Activated T-helper 17 cell treated with anti-CD3 and anti-CD28 coated beads, Interleukin-2, amount 50 U/mL, for 72 hours (primary cell): Measurements from ENCODE around the gene NRDC. TPM values are rescaled to one million over a fixed set of nuclear protein-coding genes. Genes with fewer than 3 reads are reported as not detected.

Experiments used
- ATAC-seq: fragments of 150-1000 bp; cut with Tn5 transposase; replicated peaks from 2 replicates; pipeline ENCODE4 v1.10.0; 2021; ENCODE audit warnings: mild to moderate bottlenecking, moderate library complexity
- H3K27ac Mint-ChIP-seq: one replicate; pipeline ENCODE4 v1.8.0; 2022; ENCODE audit warnings: mixed read lengths
- H3K27me3 Mint-ChIP-seq: one replicate; pipeline ENCODE4 v1.8.0; 2022; ENCODE audit warnings: mixed read lengths
- H3K36me3 Mint-ChIP-seq: one replicate; pipeline ENCODE4 v1.8.0; 2022; ENCODE audit warnings: low read depth, mild to moderate bottlenecking, mixed read lengths
- H3K4me1 Mint-ChIP-seq: one replicate; pipeline ENCODE4 v1.8.0; 2022; ENCODE audit warnings: mixed read lengths
- H3K4me3 Mint-ChIP-seq: one replicate; pipeline ENCODE4 v1.8.0; 2022; ENCODE audit warnings: mild to moderate bottlenecking, mixed read lengths
- H3K9me3 Mint-ChIP-seq: one replicate; pipeline ENCODE4 v1.8.0; 2022; ENCODE audit warnings: mixed read lengths
- total RNA-seq, 2 donors: library from RNA; stranded (reverse); gene quantifications; one replicate each; pipeline ENCODE4 v1.2.3, GENCODE V29; 2022

NRDC gene
- total RNA-seq, 2 donors from 2014 or later: 135 to 174 TPM

DNA sequence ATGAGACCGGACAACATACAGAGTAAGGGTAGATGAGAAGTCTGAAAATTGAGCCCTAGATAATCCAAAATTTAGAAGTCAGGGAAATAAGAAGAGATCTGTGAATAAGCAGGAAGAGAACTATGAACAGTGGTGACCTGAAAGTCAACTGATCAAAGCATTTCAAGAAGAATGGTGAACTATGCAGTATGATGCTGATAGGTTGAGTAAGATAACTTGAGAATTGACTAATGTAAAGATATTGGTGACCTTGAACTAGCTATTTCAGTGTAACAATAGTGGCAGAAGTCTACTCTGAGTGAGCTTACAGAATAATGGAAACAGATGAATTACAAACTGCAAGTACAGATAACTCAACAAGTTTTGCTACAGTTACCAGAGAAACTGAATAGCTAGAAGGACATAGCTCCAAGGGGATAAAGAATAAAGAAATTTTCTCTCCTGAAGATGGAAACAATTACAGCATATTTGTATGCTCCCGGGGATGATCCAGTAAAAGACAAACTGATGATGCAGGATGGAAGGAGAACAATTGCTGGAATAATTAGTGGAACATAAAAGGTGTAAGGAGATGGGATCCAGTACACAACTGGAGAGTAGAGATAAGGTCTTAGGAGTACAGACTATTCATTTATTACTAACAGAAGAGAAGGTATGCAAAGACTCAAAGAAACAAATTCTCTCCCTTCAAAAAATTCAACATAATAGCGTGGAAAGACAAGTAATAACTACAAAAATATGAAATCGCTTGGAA lies 10.9 kb downstream of the NRDC start:
- H3K27me3 Mint-ChIP-seq: no peaks in the 10 kb centered on the region
- peaks cover 28% of the 10 kb centered on the region for H3K36me3 Mint-ChIP-seq
- H3K4me3 Mint-ChIP-seq: no peak overlapping the region
- H3K27ac Mint-ChIP-seq: peak overlapping the region; percentile 1
- no peaks in the 10 kb centered on the region for H3K9me3 Mint-ChIP-seq
- ATAC-seq: peak; percentile 53
- H3K4me1 Mint-ChIP-seq: peaks cover 26% of the 10 kb centered on the region

DNA sequence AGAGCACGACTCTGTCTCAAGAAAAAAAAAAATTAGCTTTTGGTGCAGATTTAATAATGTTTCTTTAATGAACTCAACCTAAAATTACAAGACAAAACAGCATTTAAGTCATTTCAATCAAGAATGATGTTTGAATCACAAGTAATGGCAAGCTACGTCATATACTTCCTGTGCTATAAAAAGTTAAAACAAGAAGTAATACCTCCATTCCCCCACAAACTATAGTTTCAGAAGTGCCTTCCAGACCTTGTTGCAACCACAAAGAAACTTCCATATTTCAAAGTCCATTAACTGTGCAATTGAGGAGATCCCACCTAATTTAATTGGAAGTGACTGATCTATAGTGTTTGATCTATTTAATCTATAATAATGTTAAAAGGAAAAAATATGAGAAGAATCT lies 15.1 kb downstream of the NRDC start:
- Mint-ChIP-seq H3K9me3 (no peaks in the 10 kb centered on the region), H3K4me1 (peaks cover 16% of the 10 kb centered on the region), H3K27me3 (no peaks in the 10 kb centered on the region), H3K4me3 (no peak overlapping the region), H3K27ac (no peak overlapping the region), H3K36me3 (peaks cover 38% of the 10 kb centered on the region)
- no peak for ATAC-seq

DNA sequence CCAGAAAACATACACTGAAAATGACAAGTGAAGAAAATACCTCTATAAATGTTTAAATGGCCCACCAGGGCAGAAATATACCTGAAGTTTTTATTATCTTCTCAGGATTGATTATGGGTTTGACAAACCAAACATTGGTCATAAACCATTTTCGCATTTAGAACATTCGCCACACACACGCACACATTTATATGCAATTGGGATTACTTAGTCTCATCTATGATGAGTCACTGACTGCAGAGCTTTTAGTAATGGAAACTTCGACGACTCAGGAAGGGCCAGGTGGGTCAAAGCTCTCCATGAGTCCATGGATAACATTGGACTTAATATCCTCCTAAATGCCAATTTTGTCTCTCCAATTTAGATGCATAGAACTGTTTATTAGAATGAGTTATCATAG lies 16.9 kb downstream of the NRDC start:
- H3K9me3 Mint-ChIP-seq: no peaks in the 10 kb centered on the region
- peaks cover 32% of the 10 kb centered on the region for H3K36me3 Mint-ChIP-seq
- no peak overlapping the region for H3K27ac Mint-ChIP-seq
- peaks cover 5% of the 10 kb centered on the region for H3K4me1 Mint-ChIP-seq
- peak; percentile 62 for ATAC-seq
- H3K4me3 Mint-ChIP-seq: no peak overlapping the region
- no peaks in the 10 kb centered on the region for H3K27me3 Mint-ChIP-seq

DNA sequence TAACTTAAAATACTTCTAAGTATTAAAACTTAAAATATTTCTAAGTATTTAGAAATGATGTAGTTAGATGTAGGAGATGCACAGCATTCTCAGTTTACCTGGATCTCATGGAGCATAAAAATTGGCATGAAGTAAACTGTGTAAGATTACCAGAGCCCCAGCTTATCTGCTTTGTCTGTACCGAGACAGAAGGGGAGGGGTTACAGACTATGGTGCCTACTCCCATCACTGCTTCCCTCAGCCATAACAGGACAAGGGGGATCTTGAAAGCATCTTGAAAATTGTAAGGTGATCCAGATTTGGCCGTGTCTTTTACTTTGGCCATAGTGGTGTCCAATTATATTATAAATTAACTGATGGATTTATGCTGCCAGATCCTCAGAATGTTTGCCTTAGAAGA lies 18.8 kb downstream of the NRDC start:
- ATAC-seq: no peak
- H3K27ac Mint-ChIP-seq: no peak overlapping the region
- H3K27me3 Mint-ChIP-seq: no peaks in the 10 kb centered on the region
- peaks cover 38% of the 10 kb centered on the region for H3K36me3 Mint-ChIP-seq
- no peak overlapping the region for H3K4me3 Mint-ChIP-seq
- H3K4me1 Mint-ChIP-seq: peaks cover 5% of the 10 kb centered on the region
- no peaks in the 10 kb centered on the region for H3K9me3 Mint-ChIP-seq

DNA sequence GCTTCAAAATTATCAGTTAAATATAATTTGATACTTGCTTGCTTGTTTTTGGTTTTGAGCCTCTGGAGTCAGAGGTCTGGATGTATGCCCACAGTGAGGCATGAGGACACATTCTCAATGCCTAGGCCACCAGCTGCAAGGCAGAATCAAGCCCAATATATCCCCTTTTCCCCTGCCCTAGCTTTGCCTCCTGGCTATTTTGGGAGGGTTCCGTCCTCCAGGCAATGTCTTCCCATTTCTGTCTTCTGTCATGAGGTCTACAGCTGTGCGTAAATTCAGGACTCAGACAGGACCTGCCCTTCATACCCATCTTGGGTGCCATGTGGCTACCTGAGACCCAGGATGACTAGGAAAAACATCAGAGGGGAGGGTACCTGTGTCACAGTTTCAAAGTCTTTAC lies 19.2 kb downstream of the NRDC start:
- Mint-ChIP-seq H3K27ac (no peak overlapping the region), H3K27me3 (no peaks in the 10 kb centered on the region), H3K4me3 (no peak overlapping the region), H3K4me1 (peaks cover 5% of the 10 kb centered on the region), H3K9me3 (no peaks in the 10 kb centered on the region), H3K36me3 (peaks cover 42% of the 10 kb centered on the region)
- no peak for ATAC-seq

DNA sequence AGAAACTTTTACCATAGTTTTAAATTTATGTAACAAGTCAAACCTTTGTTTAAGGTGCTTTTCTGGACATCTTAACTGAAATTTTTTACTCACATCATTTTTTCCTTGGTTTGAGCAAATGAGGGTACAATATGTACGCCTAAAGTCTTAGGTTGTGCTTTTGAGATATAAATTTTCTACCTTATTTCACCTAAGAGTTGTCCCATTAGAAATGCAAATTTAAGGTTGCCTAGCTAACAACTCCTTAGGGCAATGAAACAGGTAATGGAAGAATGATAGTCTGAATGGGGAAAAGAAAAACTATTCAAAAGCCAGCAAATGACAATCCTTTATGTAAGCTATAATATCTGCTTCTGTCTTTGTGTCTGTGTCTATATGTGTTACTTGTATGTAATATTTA lies 19.6 kb downstream of the NRDC start:
- H3K27ac Mint-ChIP-seq: no peak overlapping the region
- H3K4me3 Mint-ChIP-seq: no peak overlapping the region
- no peak for ATAC-seq
- H3K4me1 Mint-ChIP-seq: peaks cover 5% of the 10 kb centered on the region
- H3K36me3 Mint-ChIP-seq: peaks cover 47% of the 10 kb centered on the region
- no peaks in the 10 kb centered on the region for H3K27me3 Mint-ChIP-seq
- H3K9me3 Mint-ChIP-seq: no peaks in the 10 kb centered on the region

DNA sequence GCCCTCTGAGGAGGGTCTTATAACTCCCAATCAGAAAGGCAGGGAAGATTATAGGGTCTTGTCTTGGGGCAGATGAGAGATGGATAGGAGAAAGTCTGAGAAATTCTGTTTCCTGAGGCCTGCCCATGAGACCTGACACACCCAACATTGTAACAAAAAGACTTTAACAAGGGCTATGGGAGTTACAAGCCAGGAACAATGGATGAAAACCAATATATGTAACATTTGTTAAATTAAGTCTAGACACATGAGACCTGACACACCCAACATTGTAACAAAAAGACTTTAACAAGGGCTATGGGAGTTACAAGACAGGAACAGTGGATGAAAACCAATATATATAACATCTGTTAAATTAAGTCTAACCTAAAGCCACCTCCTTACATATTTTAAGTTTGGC lies 21.8 kb downstream of the NRDC start:
- H3K4me1 Mint-ChIP-seq: peaks cover 3% of the 10 kb centered on the region
- no peak overlapping the region for H3K4me3 Mint-ChIP-seq
- no peak for ATAC-seq
- peaks cover 37% of the 10 kb centered on the region for H3K36me3 Mint-ChIP-seq
- H3K27me3 Mint-ChIP-seq: no peaks in the 10 kb centered on the region
- peak overlapping the region; percentile 36 for H3K27ac Mint-ChIP-seq
- no peaks in the 10 kb centered on the region for H3K9me3 Mint-ChIP-seq

DNA sequence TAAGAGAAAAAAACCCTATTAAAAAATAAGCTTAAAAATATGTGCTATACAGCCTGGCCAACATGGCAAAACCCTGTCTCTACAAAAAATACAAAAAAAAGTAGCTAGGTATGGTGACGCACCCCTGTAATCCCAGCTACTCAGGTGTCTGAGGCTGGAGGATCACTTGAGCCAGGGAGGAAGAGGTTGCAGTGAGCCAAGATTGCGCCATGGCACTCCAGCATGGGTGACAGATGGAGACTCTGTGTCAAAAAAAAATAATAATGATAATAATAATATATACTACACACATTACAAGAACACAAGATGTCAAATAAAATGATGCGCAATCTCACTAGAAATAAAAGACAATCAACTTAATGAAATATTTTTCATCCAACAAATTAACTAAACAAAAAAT lies 22.9 kb downstream of the NRDC start:
- Mint-ChIP-seq H3K4me1 (no peaks in the 10 kb centered on the region), H3K27me3 (no peaks in the 10 kb centered on the region), H3K36me3 (peaks cover 34% of the 10 kb centered on the region), H3K27ac (no peak overlapping the region), H3K4me3 (no peak overlapping the region), H3K9me3 (no peaks in the 10 kb centered on the region)
- ATAC-seq: no peak

DNA sequence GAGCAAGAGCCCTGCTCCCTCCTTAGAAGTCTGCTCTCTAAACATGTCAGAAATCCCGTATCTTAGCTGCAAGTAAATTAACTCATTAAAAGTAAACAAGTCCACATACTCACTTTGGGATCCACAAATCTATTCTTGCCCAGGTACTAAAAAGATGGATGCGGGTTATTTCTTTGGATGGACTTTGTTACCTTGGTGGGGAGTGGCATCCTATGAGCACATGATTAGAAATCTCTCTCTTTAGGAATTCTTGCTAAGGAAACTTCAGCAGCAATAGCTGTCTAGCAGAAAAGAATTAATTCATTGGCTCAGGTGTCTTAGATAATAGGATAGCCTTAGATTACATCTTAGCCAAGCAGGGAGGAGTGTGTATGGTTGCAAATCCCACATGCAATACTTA lies 25.2 kb downstream of the NRDC start:
- H3K4me3 Mint-ChIP-seq: no peak overlapping the region
- peaks cover 34% of the 10 kb centered on the region for H3K36me3 Mint-ChIP-seq
- H3K27ac Mint-ChIP-seq: no peak overlapping the region
- H3K27me3 Mint-ChIP-seq: no peaks in the 10 kb centered on the region
- no peaks in the 10 kb centered on the region for H3K9me3 Mint-ChIP-seq
- ATAC-seq: no peak
- H3K4me1 Mint-ChIP-seq: no peaks in the 10 kb centered on the region

DNA sequence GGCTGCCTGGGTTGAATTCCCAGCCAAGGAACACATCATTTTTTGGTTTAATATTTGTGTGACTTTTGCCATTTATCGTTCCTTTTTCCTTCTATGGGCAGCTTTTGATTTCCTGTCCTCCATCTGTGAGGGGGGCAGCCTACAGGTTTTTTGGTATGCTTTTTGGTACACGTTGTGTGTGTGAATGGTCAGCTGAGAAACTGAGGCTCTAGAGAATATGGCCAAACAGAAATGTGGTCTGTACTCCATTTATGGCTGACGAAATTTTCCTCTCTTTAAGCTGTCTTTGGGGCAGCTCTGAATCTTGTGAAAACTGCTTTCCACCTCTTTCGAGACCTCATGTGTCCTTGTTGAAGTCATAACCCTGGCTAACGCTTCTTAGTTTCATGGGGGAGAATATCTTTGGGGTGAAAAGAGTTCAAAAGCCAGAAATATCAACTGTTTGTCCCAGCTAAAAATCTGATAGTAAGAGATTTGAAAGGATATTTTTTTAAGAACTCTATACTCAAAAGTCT lies 26.6 kb downstream of the NRDC start:
- no peak overlapping the region for H3K4me3 Mint-ChIP-seq
- no peak overlapping the region for H3K27ac Mint-ChIP-seq
- H3K27me3 Mint-ChIP-seq: no peaks in the 10 kb centered on the region
- no peaks in the 10 kb centered on the region for H3K4me1 Mint-ChIP-seq
- no peak for ATAC-seq
- H3K9me3 Mint-ChIP-seq: no peaks in the 10 kb centered on the region
- peaks cover 35% of the 10 kb centered on the region for H3K36me3 Mint-ChIP-seq

DNA sequence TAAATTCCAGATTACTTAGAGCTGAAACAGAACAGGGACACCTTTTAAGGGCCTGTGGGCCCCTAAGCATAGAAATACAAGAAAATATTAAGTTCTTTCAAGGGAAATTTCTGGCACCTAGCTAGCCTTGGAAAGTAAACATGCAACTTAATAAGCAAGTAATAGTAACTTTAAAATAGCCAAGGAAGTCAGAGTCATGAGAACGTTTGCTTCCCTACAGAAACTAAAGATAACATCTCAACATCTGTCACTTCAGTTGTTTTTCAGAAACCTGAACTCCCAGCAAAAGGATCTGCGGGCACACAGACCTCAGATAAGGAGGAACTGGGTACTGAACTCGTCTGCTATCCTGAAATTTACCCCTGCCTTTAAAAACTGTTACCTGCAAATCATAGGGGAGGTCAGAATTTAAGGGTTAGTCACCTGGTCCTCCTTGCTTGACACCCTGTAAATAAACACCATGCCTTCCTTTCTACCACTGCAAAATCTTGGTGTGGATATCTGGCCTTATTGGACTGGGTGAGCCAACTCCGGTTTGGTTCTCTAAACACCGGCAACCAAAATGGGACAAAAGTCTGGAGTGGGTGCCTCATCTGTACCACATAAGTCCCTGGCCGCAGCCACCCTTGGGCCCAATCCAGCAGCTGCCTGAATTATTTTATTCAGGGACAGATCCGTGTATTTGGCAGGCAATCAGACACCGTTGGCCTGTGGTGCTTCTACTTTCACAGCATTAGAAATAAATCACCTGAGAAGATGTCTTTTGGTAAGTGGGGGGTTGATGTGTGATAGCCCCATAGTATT lies 27.9 kb downstream of the NRDC start:
- ATAC-seq: no peak
- peaks cover 4% of the 10 kb centered on the region for H3K4me1 Mint-ChIP-seq
- H3K9me3 Mint-ChIP-seq: no peaks in the 10 kb centered on the region
- H3K4me3 Mint-ChIP-seq: no peak overlapping the region
- H3K27me3 Mint-ChIP-seq: no peaks in the 10 kb centered on the region
- H3K27ac Mint-ChIP-seq: no peak overlapping the region
- peaks cover 35% of the 10 kb centered on the region for H3K36me3 Mint-ChIP-seq

DNA sequence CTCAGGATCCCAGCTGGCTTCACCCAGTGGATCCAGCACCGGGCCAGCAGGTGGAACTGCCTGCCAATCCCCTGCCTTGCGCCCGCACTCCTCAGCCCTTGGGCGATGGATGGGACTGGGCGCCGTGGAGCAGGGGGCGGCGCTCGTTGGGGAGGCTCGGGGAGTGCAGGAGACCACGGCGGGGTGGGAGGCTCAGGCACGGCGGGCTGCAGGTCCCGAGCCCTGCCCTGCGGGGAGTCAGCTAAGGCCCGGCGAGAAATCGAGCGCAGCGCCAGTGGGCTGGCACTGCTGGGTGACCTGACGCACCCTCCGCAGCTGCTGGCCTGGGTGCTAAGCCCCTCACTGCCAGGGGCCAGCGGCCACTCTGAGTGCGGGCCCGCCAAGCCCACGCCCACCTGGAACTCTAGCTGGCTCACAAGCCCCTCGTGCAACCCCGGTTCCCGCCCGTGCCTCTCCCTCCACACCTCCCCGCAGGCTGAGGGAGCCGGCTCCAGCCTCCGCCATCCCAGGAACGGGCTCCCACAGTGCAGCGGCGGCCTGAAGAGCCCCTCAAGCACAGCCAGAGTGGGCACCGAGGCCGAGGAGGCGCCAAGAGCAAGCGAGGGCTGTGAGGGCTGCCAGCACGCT lies 31.1 kb downstream of the NRDC start:
- Mint-ChIP-seq H3K27ac (no peak overlapping the region), H3K4me3 (no peak overlapping the region), H3K36me3 (peaks cover 13% of the 10 kb centered on the region), H3K9me3 (no peaks in the 10 kb centered on the region), H3K27me3 (no peaks in the 10 kb centered on the region), H3K4me1 (peaks cover 20% of the 10 kb centered on the region)
- ATAC-seq: no peak

DNA sequence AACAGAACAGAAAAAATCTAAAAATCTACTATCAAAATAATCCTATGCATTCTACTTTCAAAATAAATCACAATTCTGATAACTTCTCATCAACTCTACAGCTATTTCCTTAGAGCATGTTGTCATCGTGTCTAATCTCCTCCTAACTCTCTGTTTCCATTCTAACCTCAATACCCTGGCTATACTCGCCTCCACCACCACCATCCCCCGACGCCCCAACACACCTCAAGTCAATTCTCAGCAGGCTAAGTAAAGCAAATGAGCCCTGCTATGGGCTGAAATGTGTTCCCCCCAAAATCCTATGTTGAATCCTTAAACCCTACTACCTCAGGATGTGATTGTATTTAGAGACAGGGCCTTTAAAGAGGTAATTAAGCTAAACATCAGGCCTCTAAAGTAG lies 34.6 kb downstream of the NRDC start:
- Mint-ChIP-seq H3K36me3 (peaks cover 29% of the 10 kb centered on the region), H3K9me3 (no peaks in the 10 kb centered on the region), H3K4me1 (peaks cover 26% of the 10 kb centered on the region), H3K27ac (peak overlapping the region; percentile 2), H3K4me3 (no peak overlapping the region), H3K27me3 (no peaks in the 10 kb centered on the region)
- ATAC-seq: peak; percentile 78

DNA sequence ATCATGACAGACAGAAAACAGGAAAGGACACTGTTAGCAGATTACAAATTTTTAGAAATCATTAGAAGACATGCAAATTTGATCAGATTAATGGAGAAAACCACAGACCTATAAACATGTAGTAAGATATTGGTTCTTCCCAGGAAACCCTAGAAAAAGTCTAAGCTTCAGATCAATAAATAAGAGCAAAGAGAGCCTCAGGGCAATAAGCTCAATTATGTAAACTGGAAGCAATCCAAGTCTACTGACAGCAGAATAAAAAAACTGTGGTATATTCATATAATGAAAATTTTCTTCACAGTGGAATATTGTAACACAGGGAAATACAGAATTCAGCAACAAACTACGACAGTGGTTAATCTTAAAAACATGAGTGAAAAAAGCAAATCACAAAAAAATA lies 36.3 kb downstream of the NRDC start:
- ATAC-seq: no peak
- no peak overlapping the region for H3K27ac Mint-ChIP-seq
- H3K9me3 Mint-ChIP-seq: no peaks in the 10 kb centered on the region
- peaks cover 46% of the 10 kb centered on the region for H3K36me3 Mint-ChIP-seq
- peaks cover 26% of the 10 kb centered on the region for H3K4me1 Mint-ChIP-seq
- no peak overlapping the region for H3K4me3 Mint-ChIP-seq
- H3K27me3 Mint-ChIP-seq: no peaks in the 10 kb centered on the region
